GM23338 (cell line): ENCODE measurements around the gene MOB3B. TPM values are rescaled to one million over a fixed set of nuclear protein-coding genes. Genes with fewer than 3 reads are reported as not detected.

Source experiments
- ATAC-seq: fragments of 200-7000 bp; cut with Tn5 transposase; 3 replicates; pipeline ENCODE4 v1.9.1; 2020
- DNase-seq: peaks from one replicate; pipeline ENCODE4 v3.0.0-alpha.2; 2015; ENCODE audit warnings: low spot score
- H2AFZ ChIP-seq: fragments of 200-600 bp; sonication (generic); 2 replicates; pipeline ENCODE4 v1.8.0; 2016; ENCODE audit warnings: antibody characterized with exemption, mild to moderate bottlenecking, moderate library complexity
- H3F3A ChIP-seq: fragments of 200-600 bp; sonication (generic); replicated peaks from 2 replicates; pipeline ENCODE4 v1.8.0; 2017; ENCODE audit warnings: antibody characterized with exemption, mixed run types, low read depth
- H3K27ac ChIP-seq: fragments of 200-600 bp; sonication (generic); 2 replicates; pipeline ENCODE4 v1.6.1; 2016; ENCODE audit warnings: low read depth
- H3K27me3 ChIP-seq: fragments of 200-600 bp; sonication (generic); 2 replicates; pipeline ENCODE4 v1.8.0; 2016; ENCODE audit warnings: mild to moderate bottlenecking, mixed run types, moderate library complexity; ENCODE audit not compliant: insufficient read depth
- H3K36me3 ChIP-seq: fragments of 200-600 bp; sonication (generic); 2 replicates; pipeline ENCODE4 v1.8.0; 2016; ENCODE audit warnings: mild to moderate bottlenecking; ENCODE audit not compliant: insufficient read depth
- H3K4me1 ChIP-seq: fragments of 200-600 bp; sonication (generic); 2 replicates; pipeline ENCODE4 v1.8.0; 2016; ENCODE audit warnings: mild to moderate bottlenecking, moderate library complexity; ENCODE audit not compliant: insufficient read depth
- H3K4me2 ChIP-seq: fragments of 200-600 bp; sonication (generic); 2 replicates; pipeline ENCODE4 v1.7.1; 2017; ENCODE audit warnings: mixed run types
- H3K4me3 ChIP-seq: fragments of 200-600 bp; sonication (generic); 2 replicates; pipeline ENCODE4 v1.6.1; 2016; ENCODE audit warnings: mixed run types
- H3K79me2 ChIP-seq: fragments of 200-600 bp; sonication (generic); replicated peaks from 2 replicates; pipeline ENCODE4 v1.8.0; 2017; ENCODE audit warnings: mild to moderate bottlenecking; ENCODE audit not compliant: insufficient read depth
- H3K9me2 ChIP-seq: fragments of 200-600 bp; sonication (generic); 2 replicates; pipeline ENCODE4 v1.8.0; 2017; ENCODE audit not compliant: insufficient read depth
- H4K20me1 ChIP-seq: fragments of 200-600 bp; sonication (generic); replicated peaks from 2 replicates; pipeline ENCODE4 v1.8.0; 2017; ENCODE audit warnings: mild to moderate bottlenecking; ENCODE audit not compliant: insufficient read depth
- H3K27ac Mint-ChIP-seq: 2 replicates; pipeline ENCODE4 v1.8.0; 2020; ENCODE audit warnings: inconsistent platforms, mild to moderate bottlenecking, moderate library complexity, mixed read lengths
- H3K27me3 Mint-ChIP-seq: 3 replicates; pipeline ENCODE4 v1.8.0; 2022; ENCODE audit warnings: low read depth, mild to moderate bottlenecking, moderate library complexity, mixed read lengths, inconsistent platforms; ENCODE audit not compliant: insufficient read depth, poor library complexity
- H3K36me3 Mint-ChIP-seq: 3 replicates; pipeline ENCODE4 v1.8.0; 2021; ENCODE audit warnings: low read depth, mild to moderate bottlenecking, inconsistent platforms, moderate library complexity, mixed read lengths
- H3K4me1 Mint-ChIP-seq: 3 replicates; pipeline ENCODE4 v1.8.0; 2020; ENCODE audit warnings: mild to moderate bottlenecking, inconsistent platforms, mixed read lengths
- H3K4me3 Mint-ChIP-seq: 3 replicates; pipeline ENCODE4 v1.8.0; 2021; ENCODE audit warnings: moderate library complexity, mild to moderate bottlenecking, inconsistent platforms, mixed read lengths
- H3K9me3 Mint-ChIP-seq: 3 replicates; pipeline ENCODE4 v1.8.0; 2020; ENCODE audit warnings: moderate library complexity, mild to moderate bottlenecking, inconsistent platforms, mixed read lengths
- CTCF ChIP-seq, 2 experiments: fragments of 200-600 bp in 1 of 2; sonication (generic) in 1 of 2; conservative IDR thresholded peaks; 2 replicates each; pipeline versions ENCODE4 v1.5.1 to v1.6.1; 2016 to 2017; ENCODE audit warnings: antibody characterized with exemption in 2 of 2, low read depth in 2 of 2, mild to moderate bottlenecking in 2 of 2, moderate library complexity in 1 of 2
- ETS1 ChIP-seq: IDR thresholded peaks from 2 replicates; pipeline ENCODE4 v1.6.1; 2016; ENCODE audit warnings: antibody characterized with exemption
- EZH2phosphoT487 ChIP-seq: fragments of 200-600 bp; sonication (generic); IDR thresholded peaks from one replicate; pipeline ENCODE4 v1.8.1; 2018; ENCODE audit warnings: antibody characterized with exemption; ENCODE audit not compliant: unreplicated experiment
- POLR2AphosphoS5 ChIP-seq: IDR thresholded peaks from 2 replicates; pipeline ENCODE4 v1.6.1; 2016; ENCODE audit warnings: antibody characterized with exemption, low read depth
- STAT1 ChIP-seq: IDR thresholded peaks from one replicate; pipeline ENCODE4 v1.6.1; 2016; ENCODE audit warnings: antibody characterized with exemption; ENCODE audit not compliant: unreplicated experiment
- ZNF331 ChIP-seq: fragments of 250-450 bp; sonication (Bioruptor Pico); IDR thresholded peaks from 2 replicates; pipeline ENCODE4 v1.5.0; 2020; ENCODE audit warnings: low read depth, mild to moderate bottlenecking, moderate library complexity
- ZNF462 ChIP-seq: fragments of 250-450 bp; sonication (Bioruptor Pico); IDR thresholded peaks from 2 replicates; pipeline ENCODE4 v1.5.0; 2020; ENCODE audit warnings: mild to moderate bottlenecking, moderate library complexity
- polyA plus RNA-seq: library from polyadenylated mRNA; unstranded; fragments of >200 nt; fragmentation: Nextera tagmentation; extraction: Ambion mirVana; gene quantifications from 2 replicates; pipeline ENCODE4 v1.2.1, GENCODE V29; 2016
- total RNA-seq: library from RNA; depleted of rRNA; stranded (reverse); fragments of >200 nt; shearing (Covaris generic); gene quantifications from 2 replicates; pipeline ENCODE4 v1.2.3, GENCODE V29; 2014

The MOB3B gene
- total and polyA plus RNA-seq, 2 experiments from 2014 or later = 7.6 to 12.1 TPM

GRCh38 chr9:27485158-27485557 lies 44.5 kb downstream of the MOB3B start (continued):
- TF ChIP-seq ZNF462 = no peak
- TF ChIP-seq POLR2AphosphoS5 = no peak

GRCh38 chr9:27483576-27483975 lies 46.0 kb downstream of the MOB3B start:
- no peaks in the 10 kb centered on the region for H3K27me3 Mint-ChIP-seq
- no peak overlapping the region for H3K4me2 ChIP-seq
- no peak overlapping the region for H3K27ac Mint-ChIP-seq
- TF ChIP-seq CTCF (conservative IDR thresholded peaks at IDR 0.05; ENCODE audit: low read depth in 2 of 2) (no peak), ZNF331 (CRISPR knock-in tag) (no peak), ETS1 (no peak), STAT1 (no peak), ZNF462 (no peak), EZH2phosphoT487 (no peak)

More at GRCh38 chr9:27483576-27483975, 46.0 kb downstream of the MOB3B start:
- no peak overlapping the region for H3K4me3 ChIP-seq
- no peak overlapping the region for H2AFZ ChIP-seq
- Mint-ChIP-seq H3K4me1 (peaks cover 23% of the 10 kb centered on the region), H3K36me3 (peaks cover 39% of the 10 kb centered on the region), H3K9me3 (peaks cover 11% of the 10 kb centered on the region), H3K4me3 (no peak overlapping the region)
- no peak overlapping the region for H3K27ac ChIP-seq
- no peak for DNase-seq
- no peaks in the 10 kb centered on the region for H3K9me2 ChIP-seq
- peaks cover 3% of the 10 kb centered on the region; the same call in 1 of the 2 replicates for H3K36me3 ChIP-seq
- H3F3A ChIP-seq = no peaks in the 10 kb centered on the region
- no peak for ATAC-seq
- peaks cover 13% of the 10 kb centered on the region; the same call in 1 of the 2 replicates for H3K4me1 ChIP-seq
- H3K27me3 ChIP-seq = no peaks in the 10 kb centered on the region
- no peaks in the 10 kb centered on the region; the same call in 1 of the 2 replicates for H3K79me2 ChIP-seq
- no peaks in the 10 kb centered on the region for H4K20me1 ChIP-seq
